Umbilical cord (tissue), 2 donors: Measurements from ENCODE around the gene KCNH2. TPM values are rescaled to one million over a fixed set of nuclear protein-coding genes. Genes with fewer than 3 reads are reported as not detected.
"Not testable (repeated sequence)": the region's sequence is repeated elsewhere in the genome, so short reads cannot be mapped to it uniquely, and the experiment has no call there.

Experiments used
- DNase-seq: peaks from one replicate; pipeline ENCODE4 v3.0.0-alpha.2; 2015; ENCODE audit warnings: low spot score
- total RNA-seq: library from RNA; depleted of rRNA; stranded (reverse); fragments of >200 nt; gene quantifications from one replicate; pipeline ENCODE4 v1.2.3, GENCODE V29; 2014; ENCODE audit warnings: low replicate concordance; ENCODE audit not compliant: insufficient read depth

KCNH2 gene
- total RNA-seq, 1 donor from 2014 or later: 25.3 TPM

- no peak for DNase-seq
These were observed 67.1 kb downstream of the KCNH2 start for GRCh38 chr7:150910996-150911422.

- DNase-seq: not testable (repeated sequence)
These were observed 67.7 kb downstream of the KCNH2 start for GRCh38 chr7:150910305-150910995.

GRCh38 chr7:150909200-150909995 lies 68.7 kb downstream of the KCNH2 start:
- DNase-seq: no peak

- DNase-seq: no peak
These were observed 69.9 kb downstream of the KCNH2 start for GRCh38 chr7:150908173-150908572.

GRCh38 chr7:150904011-150904909 lies 73.9 kb downstream of the KCNH2 start:
- DNase-seq: no peak

GRCh38 chr7:150903606-150904005 lies 74.5 kb downstream of the KCNH2 start:
- peak; percentile 7 for DNase-seq

- DNase-seq: peak; percentile 14
These were observed 75.8 kb downstream of the KCNH2 start for GRCh38 chr7:150902078-150903033.

GRCh38 chr7:150901160-150902035 lies 76.7 kb downstream of the KCNH2 start:
- peak; percentile 63 for DNase-seq

- no peak for DNase-seq
These were observed 77.4 kb downstream of the KCNH2 start for GRCh38 chr7:150900675-150901074.

- peak; percentile 73 for DNase-seq
These were observed 79.6 kb downstream of the KCNH2 start for GRCh38 chr7:150898475-150899011.

GRCh38 chr7:150897502-150898474 lies 80.3 kb downstream of the KCNH2 start:
- DNase-seq: no peak

GRCh38 chr7:150896562-150897209 lies 81.4 kb downstream of the KCNH2 start:
- DNase-seq: no peak

GRCh38 chr7:150895809-150896208 lies 82.3 kb downstream of the KCNH2 start:
- DNase-seq: no peak
